ENCODE results near the gene CENPA. TPM values are rescaled to one million over a fixed set of nuclear protein-coding genes. Genes with fewer than 3 reads are reported as not detected.
"Not testable (repeated sequence)": the region's sequence is repeated elsewhere in the genome, so short reads cannot be mapped to it uniquely, and the experiment has no call there.

Gene CENPA
- total RNA-seq, 2 experiments from 2014 or later, result 33.6 to 34.4 TPM

GRCh38 chr2:26754972-26755670 lies 30.7 kb upstream of the CENPA start:
- Mint-ChIP-seq H3K4me1 (peaks cover 8% of the 10 kb centered on the region), H3K36me3 (no peaks in the 10 kb centered on the region), H3K27ac (no peak overlapping the region), H3K9me3 (no peaks in the 10 kb centered on the region), H3K27me3 (peaks cover 3% of the 10 kb centered on the region), H3K4me3 (no peak overlapping the region)
- DNase-seq, result no peak

- H3K27ac Mint-ChIP-seq, result no peak overlapping the region
- peaks cover 3% of the 10 kb centered on the region for H3K27me3 Mint-ChIP-seq
- H3K4me1 Mint-ChIP-seq, result peaks cover 8% of the 10 kb centered on the region
- H3K9me3 Mint-ChIP-seq, result no peaks in the 10 kb centered on the region
- no peaks in the 10 kb centered on the region for H3K36me3 Mint-ChIP-seq
- H3K4me3 Mint-ChIP-seq, result no peak overlapping the region
- DNase-seq, result no peak
These were observed 29.5 kb upstream of the CENPA start for GRCh38 chr2:26756337-26756736.

GRCh38 chr2:26757873-26758789 lies 27.7 kb upstream of the CENPA start:
- no peak for DNase-seq
- Mint-ChIP-seq H3K27me3 (peaks cover 3% of the 10 kb centered on the region), H3K9me3 (no peaks in the 10 kb centered on the region), H3K27ac (no peak overlapping the region), H3K36me3 (no peaks in the 10 kb centered on the region), H3K4me3 (no peak overlapping the region), H3K4me1 (peaks cover 12% of the 10 kb centered on the region)

- H3K9me3 Mint-ChIP-seq, result no peaks in the 10 kb centered on the region
- H3K27ac Mint-ChIP-seq, result no peak overlapping the region
- H3K27me3 Mint-ChIP-seq, result peaks cover 3% of the 10 kb centered on the region
- peaks cover 12% of the 10 kb centered on the region for H3K4me1 Mint-ChIP-seq
- DNase-seq, result no peak
- no peaks in the 10 kb centered on the region for H3K36me3 Mint-ChIP-seq
- no peak overlapping the region for H3K4me3 Mint-ChIP-seq
These were observed 27.0 kb upstream of the CENPA start for GRCh38 chr2:26758790-26759321.

GRCh38 chr2:26759845-26760244 lies 26.0 kb upstream of the CENPA start:
- H3K4me1 Mint-ChIP-seq, result peaks cover 14% of the 10 kb centered on the region
- H3K27ac Mint-ChIP-seq, result no peak overlapping the region
- no peak for DNase-seq
- H3K27me3 Mint-ChIP-seq, result no peaks in the 10 kb centered on the region
- no peaks in the 10 kb centered on the region for H3K9me3 Mint-ChIP-seq
- no peaks in the 10 kb centered on the region for H3K36me3 Mint-ChIP-seq
- no peak overlapping the region for H3K4me3 Mint-ChIP-seq

- H3K27ac Mint-ChIP-seq, H3K9me3 Mint-ChIP-seq, H3K36me3 Mint-ChIP-seq, DNase-seq, H3K4me3 Mint-ChIP-seq, H3K27me3 Mint-ChIP-seq: not testable (repeated sequence)
- peaks cover 26% of the 10 kb centered on the region for H3K4me1 Mint-ChIP-seq
These were observed 24.9 kb upstream of the CENPA start for GRCh38 chr2:26760991-26761390.

GRCh38 chr2:26763019-26763418 lies 22.8 kb upstream of the CENPA start:
- no peak overlapping the region for H3K4me3 Mint-ChIP-seq
- no peaks in the 10 kb centered on the region for H3K36me3 Mint-ChIP-seq
- no peak for DNase-seq
- H3K4me1 Mint-ChIP-seq, result peaks cover 25% of the 10 kb centered on the region
- no peaks in the 10 kb centered on the region for H3K27me3 Mint-ChIP-seq
- no peak overlapping the region for H3K27ac Mint-ChIP-seq
- H3K9me3 Mint-ChIP-seq, result no peaks in the 10 kb centered on the region

GRCh38 chr2:26764078-26764887 lies 21.6 kb upstream of the CENPA start, which contains the start of gene SLC35F6:
Gene SLC35F6, plus strand, starts transcription at chr2:26764284. Its CDS starts 66 bp downstream, at chr2:26764350.
- Mint-ChIP-seq H3K4me3 (peak within 1 kb of the TSS; percentile 93), H3K36me3 (no peaks in the 10 kb centered on the region), H3K27me3 (no peaks in the 10 kb centered on the region), H3K27ac (peak within 1 kb of the TSS; percentile 81), H3K9me3 (no peaks in the 10 kb centered on the region), H3K4me1 (peaks cover 29% of the 10 kb centered on the region)
- DNase-seq, result peak; percentile 90

- H3K4me1 Mint-ChIP-seq, result peaks cover 33% of the 10 kb centered on the region
- no peaks in the 10 kb centered on the region for H3K27me3 Mint-ChIP-seq
- no peaks in the 10 kb centered on the region for H3K9me3 Mint-ChIP-seq
- peak overlapping the region; percentile 93 for H3K4me3 Mint-ChIP-seq
- DNase-seq, result no peak
- H3K27ac Mint-ChIP-seq, result peak overlapping the region; percentile 81
- no peaks in the 10 kb centered on the region for H3K36me3 Mint-ChIP-seq
These were observed 20.9 kb upstream of the CENPA start for GRCh38 chr2:26764906-26765305.

GRCh38 chr2:26765475-26766200 lies 20.2 kb upstream of the CENPA start:
- H3K9me3 Mint-ChIP-seq, result no peaks in the 10 kb centered on the region
- peaks cover 37% of the 10 kb centered on the region for H3K4me1 Mint-ChIP-seq
- no peaks in the 10 kb centered on the region for H3K27me3 Mint-ChIP-seq
- peak overlapping the region; percentile 93 for H3K4me3 Mint-ChIP-seq
- DNase-seq, result no peak
- H3K36me3 Mint-ChIP-seq, result no peaks in the 10 kb centered on the region
- no peak overlapping the region for H3K27ac Mint-ChIP-seq

GRCh38 chr2:26767129-26767528 lies 18.7 kb upstream of the CENPA start:
- H3K27ac Mint-ChIP-seq, result no peak overlapping the region
- H3K27me3 Mint-ChIP-seq, result no peaks in the 10 kb centered on the region
- no peak overlapping the region for H3K4me3 Mint-ChIP-seq
- H3K4me1 Mint-ChIP-seq, result peaks cover 45% of the 10 kb centered on the region
- no peaks in the 10 kb centered on the region for H3K9me3 Mint-ChIP-seq
- DNase-seq, result no peak
- peaks cover 2% of the 10 kb centered on the region for H3K36me3 Mint-ChIP-seq

GRCh38 chr2:26767894-26768487 lies 17.9 kb upstream of the CENPA start:
- H3K27me3 Mint-ChIP-seq, result no peaks in the 10 kb centered on the region
- no peak overlapping the region for H3K27ac Mint-ChIP-seq
- no peak overlapping the region for H3K4me3 Mint-ChIP-seq
- peaks cover 5% of the 10 kb centered on the region for H3K36me3 Mint-ChIP-seq
- H3K9me3 Mint-ChIP-seq, result no peaks in the 10 kb centered on the region
- DNase-seq, result no peak
- H3K4me1 Mint-ChIP-seq, result peaks cover 52% of the 10 kb centered on the region

- no peaks in the 10 kb centered on the region for H3K9me3 Mint-ChIP-seq
- H3K4me1 Mint-ChIP-seq, result peaks cover 50% of the 10 kb centered on the region
- no peak overlapping the region for H3K4me3 Mint-ChIP-seq
- H3K27me3 Mint-ChIP-seq, result no peaks in the 10 kb centered on the region
- no peak overlapping the region for H3K27ac Mint-ChIP-seq
- no peak for DNase-seq
- H3K36me3 Mint-ChIP-seq, result peaks cover 5% of the 10 kb centered on the region
These were observed 17.1 kb upstream of the CENPA start for GRCh38 chr2:26768759-26769088.
